Measurements from ENCODE around the gene MAP1B.

Gene MAP1B

GRCh38 chr5:72256536-72256935 is 149.3 kb downstream of the MAP1B start:
- no peak for DNase-seq
